ENCODE measurements around the gene MFF. TPM values are rescaled to one million over a fixed set of nuclear protein-coding genes. Genes with fewer than 3 reads are reported as not detected.
"Not testable (repeated sequence)": the region's sequence is repeated elsewhere in the genome, so short reads cannot be mapped to it uniquely, and the experiment has no call there.

MFF gene
- total RNA-seq, 1 donor from 2014 or later: 63.4 TPM

GRCh38 chr2:227379095-227379494 is 54.0 kb downstream of the MFF start, which contains the start of gene TM4SF20:
Gene TM4SF20, minus strand, starts transcription at chr2:227379306. Its CDS starts 38 bp downstream, at chr2:227379268.
- TF ChIP-seq CTCF (IDR thresholded peaks at IDR 0.05; ENCODE audit: insufficient read depth, low read length, severe bottlenecking): no peak
- FAIRE-seq: peak; percentile 68
- no peaks in the 10 kb centered on the region for H3K36me3 ChIP-seq (ENCODE audit: control insufficient read depth, insufficient read depth, low read length)
- no peak for DNase-seq (ENCODE audit: low read depth)
- H3K27me3 ChIP-seq (ENCODE audit: control insufficient read depth, insufficient read depth, low read length): no peaks in the 10 kb centered on the region
- no peak within 1 kb of the TSS for H3K4me3 ChIP-seq (ENCODE audit: low read depth, low read length)

GRCh38 chr2:227382241-227382835 is 57.3 kb downstream of the MFF start:
- not testable (repeated sequence) for FAIRE-seq; DNase-seq (ENCODE audit: low read depth); H3K36me3 ChIP-seq (ENCODE audit: control insufficient read depth, insufficient read depth, low read length); H3K4me3 ChIP-seq (ENCODE audit: low read depth, low read length); H3K27me3 ChIP-seq (ENCODE audit: control insufficient read depth, insufficient read depth, low read length)

GRCh38 chr2:227383686-227384085 is 58.6 kb downstream of the MFF start:
- TF ChIP-seq CTCF (IDR thresholded peaks at IDR 0.05; ENCODE audit: insufficient read depth, low read length, severe bottlenecking): no peak
- H3K36me3 ChIP-seq (ENCODE audit: control insufficient read depth, insufficient read depth, low read length): no peaks in the 10 kb centered on the region
- no peak overlapping the region for H3K4me3 ChIP-seq (ENCODE audit: low read depth, low read length)
- no peak for FAIRE-seq
- DNase-seq (ENCODE audit: low read depth): no peak
- no peaks in the 10 kb centered on the region for H3K27me3 ChIP-seq (ENCODE audit: control insufficient read depth, insufficient read depth, low read length)

- no peaks in the 10 kb centered on the region for H3K27me3 ChIP-seq (ENCODE audit: control insufficient read depth, insufficient read depth, low read length)
- FAIRE-seq (no peak), DNase-seq (ENCODE audit: low read depth) (peak; percentile 85)
- H3K36me3 ChIP-seq (ENCODE audit: control insufficient read depth, insufficient read depth, low read length): no peaks in the 10 kb centered on the region
- TF ChIP-seq CTCF (IDR thresholded peaks at IDR 0.05; ENCODE audit: insufficient read depth, low read length, severe bottlenecking): no peak
- H3K4me3 ChIP-seq (ENCODE audit: low read depth, low read length): no peak overlapping the region
Observed at GRCh38 chr2:227386630-227387029, 61.6 kb downstream of the MFF start.

- H3K36me3 ChIP-seq (ENCODE audit: control insufficient read depth, insufficient read depth, low read length); FAIRE-seq; H3K4me3 ChIP-seq (ENCODE audit: low read depth, low read length); H3K27me3 ChIP-seq (ENCODE audit: control insufficient read depth, insufficient read depth, low read length); DNase-seq (ENCODE audit: low read depth): not testable (repeated sequence)
Observed at GRCh38 chr2:227387583-227387982, 62.5 kb downstream of the MFF start, which contains the start of gene SCYGR1. Gene SCYGR1, minus strand, starts transcription at chr2:227387949. Its CDS starts 0 bp downstream, at chr2:227387949.

- DNase-seq (ENCODE audit: low read depth): peak; percentile 99
- no peaks in the 10 kb centered on the region for H3K27me3 ChIP-seq (ENCODE audit: control insufficient read depth, insufficient read depth, low read length)
- FAIRE-seq: no peak
- TF ChIP-seq CTCF (IDR thresholded peaks at IDR 0.05; ENCODE audit: insufficient read depth, low read length, severe bottlenecking): no peak
- H3K36me3 ChIP-seq (ENCODE audit: control insufficient read depth, insufficient read depth, low read length): no peaks in the 10 kb centered on the region
- no peak overlapping the region for H3K4me3 ChIP-seq (ENCODE audit: low read depth, low read length)
Observed at GRCh38 chr2:227388537-227389011, 63.5 kb downstream of the MFF start.

- DNase-seq (ENCODE audit: low read depth) (no peak), FAIRE-seq (no peak)
- H3K4me3 ChIP-seq (ENCODE audit: low read depth, low read length): no peak overlapping the region
- no peaks in the 10 kb centered on the region for H3K27me3 ChIP-seq (ENCODE audit: control insufficient read depth, insufficient read depth, low read length)
- no peak for TF ChIP-seq CTCF (IDR thresholded peaks at IDR 0.05; ENCODE audit: insufficient read depth, low read length, severe bottlenecking)
- H3K36me3 ChIP-seq (ENCODE audit: control insufficient read depth, insufficient read depth, low read length): no peaks in the 10 kb centered on the region
Observed at GRCh38 chr2:227389231-227389630, 64.2 kb downstream of the MFF start.

Data from bronchial epithelial cell (primary cell).